HepG2 (cell line): ENCODE measurements around the gene PLCD4. TPM values are rescaled to one million over a fixed set of nuclear protein-coding genes. Genes with fewer than 3 reads are reported as not detected.

Source experiments
- ATAC-seq: fragments of 200-7000 bp; cut with Tn5 transposase; 3 replicates; pipeline ENCODE4 v1.9.1; 2020; ENCODE audit warnings: mild to moderate bottlenecking, moderate library complexity
- BruUV-seq: library from RNA; stranded (reverse); fragments of 400-500 nt; replicated peaks from 2 replicates; lab custom pipeline; 2021; lab: Mats Ljungman, UMichigan
- CTCF ChIA-PET: fragments of 300-600 bp; formaldehyde crosslinking; extraction: SDS; loops from one replicate; lab custom pipeline; 2021; ENCODE audit warnings: low total read pairs, inconsistent platforms, low intra/inter-chr PET ratio; lab: Yijun Ruan, JAX
- POLR2A ChIA-PET: fragments of 350-600 bp; sonication (Branson Sonifier 250); formaldehyde crosslinking; loops from one replicate; lab custom pipeline; 2020; ENCODE audit warnings: antibody characterized with exemption, inconsistent platforms; lab: Yijun Ruan, JAX
- DNase-seq: peaks from one replicate; pipeline ENCODE4 v3.0.0-alpha.2; 2015; ENCODE audit warnings: low spot score
- FAIRE-seq: peaks from 3 replicates; lab custom pipeline; 2011; peaks lifted over from hg19 to GRCh38; lab: Jason Lieb, UNC
- H2AFZ ChIP-seq: one replicate; pipeline ENCODE4 v1.6.1; 2011; ENCODE audit warnings: low read length, inconsistent platforms
- H3K27ac ChIP-seq: fragments of 300-600 bp; 3 replicates; pipeline ENCODE4 v1.8.0; 2011; ENCODE audit warnings: mixed run types, mild to moderate bottlenecking, mixed read lengths, low read length, inconsistent platforms; ENCODE audit not compliant: insufficient read depth; ENCODE audit errors: extremely low read length
- H3K27me3 ChIP-seq, 2 experiments: fragments of 200-600 bp in 1 of 2; 2 replicates in 1 of 2; 3 replicates in 1 of 2; pipeline versions ENCODE4 v1.6.0 to v1.8.0; 2011; ENCODE audit warnings: low read length in 2 of 2, mild to moderate bottlenecking in 2 of 2, moderate library complexity in 2 of 2, inconsistent platforms in 1 of 2; ENCODE audit not compliant: insufficient read depth in 2 of 2, control insufficient read depth in 1 of 2
- H3K36me3 ChIP-seq, 2 experiments: fragments of 200-600 bp in 1 of 2; replicated peaks in 1 of 2; 2 replicates in 1 of 2; 3 replicates in 1 of 2; pipeline versions ENCODE4 v1.5.1 to v1.8.0; 2011; ENCODE audit warnings: low read length in 2 of 2, inconsistent platforms in 1 of 2; ENCODE audit not compliant: insufficient read depth in 2 of 2, control insufficient read depth in 1 of 2
- H3K4me1 ChIP-seq: 2 replicates; pipeline ENCODE4 v1.5.1; 2012; ENCODE audit warnings: low read length, inconsistent platforms; ENCODE audit not compliant: insufficient read depth
- H3K4me2 ChIP-seq: 2 replicates; pipeline ENCODE4 v1.6.0; 2011; ENCODE audit warnings: low read depth, low read length, inconsistent platforms
- H3K4me3 ChIP-seq, 3 experiments: fragments of 200-600 bp in 1 of 3; sonication (generic), shearing (Covaris generic) in 1 of 3; replicated peaks in 1 of 3; 2 replicates each; pipeline ENCODE4 v1.5.1; 2011 to 2016; ENCODE audit warnings: low read length in 3 of 3, inconsistent platforms in 2 of 3, low read depth in 2 of 3, mild to moderate bottlenecking in 2 of 3, control low read depth in 1 of 3, mixed read lengths in 1 of 3; ENCODE audit not compliant: insufficient read depth in 1 of 3
- H3K79me2 ChIP-seq: one replicate; pipeline ENCODE4 v1.6.1; 2011; ENCODE audit warnings: low read length, inconsistent platforms; ENCODE audit not compliant: insufficient read depth
- H3K9ac ChIP-seq: 2 replicates; pipeline ENCODE4 v1.6.0; 2011; ENCODE audit warnings: mild to moderate bottlenecking, low read depth, low read length, inconsistent platforms; ENCODE audit not compliant: insufficient read depth
- H3K9me3 ChIP-seq: 2 replicates; pipeline ENCODE4 v1.5.1; 2012; ENCODE audit warnings: mild to moderate bottlenecking, low read length
- H4K20me1 ChIP-seq: 2 replicates; pipeline ENCODE4 v1.6.0; 2011; ENCODE audit warnings: inconsistent platforms, mild to moderate bottlenecking, low read length, moderate library complexity; ENCODE audit not compliant: insufficient read depth
- FOXO1 ChIP-seq: sonication (generic); formaldehyde crosslinking; IDR thresholded peaks from 2 replicates; pipeline ENCODE4 v1.4.0; 2020; ENCODE audit warnings: missing genetic modification reagents
- MED13 ChIP-seq: sonication (generic); formaldehyde crosslinking; IDR thresholded peaks from 2 replicates; pipeline ENCODE4 v1.5.0; 2020; ENCODE audit warnings: missing genetic modification reagents
- ONECUT2 ChIP-seq: sonication (generic); formaldehyde crosslinking; IDR thresholded peaks from 2 replicates; pipeline ENCODE4 v1.4.0; 2020; ENCODE audit warnings: missing genetic modification reagents
- PHF8 ChIP-seq: sonication (generic); formaldehyde crosslinking; IDR thresholded peaks from 2 replicates; pipeline ENCODE4 v1.5.0; 2020; ENCODE audit warnings: missing genetic modification reagents
- RFX3 ChIP-seq: IDR thresholded peaks from 2 replicates; pipeline ENCODE4 v1.6.1; 2016; ENCODE audit warnings: missing biosample characterization, missing genetic modification reagents
- ZBTB7A ChIP-seq: sonication (generic); formaldehyde crosslinking; IDR thresholded peaks from 2 replicates; pipeline ENCODE4 v1.8.0; 2022; ENCODE audit warnings: mild to moderate bottlenecking, missing genetic modification reagents
- ZNF101 ChIP-seq: sonication (generic); formaldehyde crosslinking; IDR thresholded peaks from 2 replicates; pipeline ENCODE4 v1.4.0; 2020; ENCODE audit warnings: mild to moderate bottlenecking, low read depth, missing genetic modification reagents, borderline replicate concordance
- ZNF136 ChIP-seq: sonication (generic); formaldehyde crosslinking; IDR thresholded peaks from 2 replicates; pipeline ENCODE4 v1.8.1; 2022; ENCODE audit warnings: low read depth, mild to moderate bottlenecking, moderate library complexity, missing genetic modification reagents
- ZNF234 ChIP-seq: sonication (generic); formaldehyde crosslinking; conservative IDR thresholded peaks from 2 replicates; pipeline ENCODE4 v1.5.1; 2020; ENCODE audit warnings: mild to moderate bottlenecking, missing genetic modification reagents
- ZNF775 ChIP-seq: sonication (generic); formaldehyde crosslinking; IDR thresholded peaks from 2 replicates; pipeline ENCODE4 v1.4.0; 2020; ENCODE audit warnings: missing genetic modification reagents, mild to moderate bottlenecking, moderate library complexity, borderline replicate concordance
- WGBS: methylation state at CpG from one replicate; pipeline ENCODE4 v1.1.6; 2017; ENCODE audit warnings: low lambda C conversion rate; 5-methylcytosine and 5-hydroxymethylcytosine counted together
- in situ Hi-C: cut with HindIII; loops from 2 replicates; pipeline ENCODE4 v1.10.0; 2017; ENCODE audit warnings: low pct_unique_long_range_greater_than_20kb; ENCODE audit not compliant: extremely low pct_ligation_motif_present
- intact Hi-C: fragments of 100-400 bp; cut with micrococcal nuclease; formaldehyde crosslinking; loops from one replicate; pipeline ENCODE4 v1.10.0; 2022; ENCODE audit not compliant: unreplicated experiment
- polyA plus RNA-seq, 8 experiments: library from polyadenylated mRNA; depleted of rRNA in 3 of 8; stranded (reverse) in 7 of 8; unstranded in 1 of 8; fragments of >200 nt; fragmentation: Illumina TruSeq in 4 of 8; extraction: Trizol in 4 of 8; gene quantifications; 2 replicates each; pipeline versions ENCODE4 v1.2.1 to v1.2.3, GENCODE V29; 2011 to 2016; ENCODE audit warnings: low read depth in 4 of 8, missing spikeins in 1 of 8, mixed read lengths in 1 of 8; ENCODE audit not compliant: insufficient read depth in 1 of 8
- total RNA-seq, 5 experiments: library from RNA; depleted of rRNA; stranded (reverse); fragments of >200 nt; fragmentation: Illumina TruSeq; extraction: Trizol; gene quantifications; 2 replicates each; pipeline ENCODE4 v1.2.3, GENCODE V29; 2016; ENCODE audit warnings: low read depth in 1 of 5
- TF ChIP-seq, protein P1 (sequence below): sonication (generic); formaldehyde crosslinking; IDR thresholded peaks from 2 replicates; pipeline ENCODE4 v1.8.0; 2022; ENCODE audit warnings: missing genetic modification reagents, mild to moderate bottlenecking, borderline replicate concordance
- TF ChIP-seq, protein P2 (sequence below): sonication (generic); formaldehyde crosslinking; IDR thresholded peaks from 2 replicates; pipeline ENCODE4 v1.5.0; 2020; ENCODE audit warnings: missing genetic modification reagents
- TF ChIP-seq, protein P3 (sequence below): IDR thresholded peaks from 2 replicates; pipeline ENCODE4 v1.6.1; 2016
- TF ChIP-seq, protein P4 (sequence below): sonication (generic); formaldehyde crosslinking; IDR thresholded peaks from 2 replicates; pipeline ENCODE4 v1.9.0; 2021; ENCODE audit warnings: missing genetic modification reagents, borderline replicate concordance

The PLCD4 gene
- total and polyA plus RNA-seq, 2 of the 13 experiments (the other 11 are each of a cell fraction or from before 2014, with no cell fraction given): 0.26 TPM; not detected in 1

DNA sequence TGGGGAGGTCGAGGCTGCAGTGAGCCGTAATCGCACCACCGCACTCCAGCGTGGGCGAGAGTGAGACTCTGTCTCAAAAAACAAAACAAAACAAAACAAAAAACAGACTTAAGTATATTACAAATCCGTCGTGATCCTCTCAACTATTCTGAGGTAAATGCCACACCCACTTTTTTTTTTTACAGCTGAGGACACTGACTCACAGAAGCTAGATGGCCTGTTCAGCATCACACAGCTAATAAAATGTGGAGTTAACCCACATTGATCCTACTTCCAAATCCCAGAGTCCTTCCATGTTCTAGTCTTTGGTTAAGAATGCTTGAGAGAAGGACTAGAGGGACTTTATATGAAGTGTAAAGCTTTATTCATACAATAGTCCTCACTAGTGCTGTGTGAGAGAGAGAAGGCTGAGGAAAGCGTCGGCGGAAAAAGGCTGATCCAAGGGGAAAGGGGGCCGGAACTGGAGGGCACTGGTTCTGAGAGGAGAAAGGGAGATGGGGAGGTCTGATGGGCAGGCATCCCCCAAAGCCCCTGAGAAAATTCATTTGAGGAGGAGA is 63.5 kb downstream of the PLCD4 start (continued):
- no peak for TF ChIP-seq ZNF136 (CRISPR knock-in tag)
- TF ChIP-seq, protein P1, sequence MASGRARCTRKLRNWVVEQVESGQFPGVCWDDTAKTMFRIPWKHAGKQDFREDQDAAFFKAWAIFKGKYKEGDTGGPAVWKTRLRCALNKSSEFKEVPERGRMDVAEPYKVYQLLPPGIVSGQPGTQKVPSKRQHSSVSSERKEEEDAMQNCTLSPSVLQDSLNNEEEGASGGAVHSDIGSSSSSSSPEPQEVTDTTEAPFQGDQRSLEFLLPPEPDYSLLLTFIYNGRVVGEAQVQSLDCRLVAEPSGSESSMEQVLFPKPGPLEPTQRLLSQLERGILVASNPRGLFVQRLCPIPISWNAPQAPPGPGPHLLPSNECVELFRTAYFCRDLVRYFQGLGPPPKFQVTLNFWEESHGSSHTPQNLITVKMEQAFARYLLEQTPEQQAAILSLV (CRISPR knock-in tag): 0 out of 2 replicates have a peak, but pooled peaks have one; percentile 64
- no peak for TF ChIP-seq FOXO1 (CRISPR knock-in tag)
- TF ChIP-seq, protein P2, sequence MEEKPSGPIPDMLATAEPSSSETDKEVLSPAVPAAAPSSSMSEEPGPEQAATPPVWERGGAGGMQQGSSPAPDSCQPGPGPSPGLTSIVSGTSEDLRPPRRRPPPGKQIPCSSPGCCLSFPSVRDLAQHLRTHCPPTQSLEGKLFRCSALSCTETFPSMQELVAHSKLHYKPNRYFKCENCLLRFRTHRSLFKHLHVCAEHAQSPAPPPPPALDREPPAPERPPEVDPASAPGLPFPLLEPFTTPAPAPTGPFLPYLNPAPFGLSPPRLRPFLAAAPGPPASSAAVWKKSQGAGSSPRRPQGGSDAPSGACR (CRISPR knock-in tag): no peak

DNA sequence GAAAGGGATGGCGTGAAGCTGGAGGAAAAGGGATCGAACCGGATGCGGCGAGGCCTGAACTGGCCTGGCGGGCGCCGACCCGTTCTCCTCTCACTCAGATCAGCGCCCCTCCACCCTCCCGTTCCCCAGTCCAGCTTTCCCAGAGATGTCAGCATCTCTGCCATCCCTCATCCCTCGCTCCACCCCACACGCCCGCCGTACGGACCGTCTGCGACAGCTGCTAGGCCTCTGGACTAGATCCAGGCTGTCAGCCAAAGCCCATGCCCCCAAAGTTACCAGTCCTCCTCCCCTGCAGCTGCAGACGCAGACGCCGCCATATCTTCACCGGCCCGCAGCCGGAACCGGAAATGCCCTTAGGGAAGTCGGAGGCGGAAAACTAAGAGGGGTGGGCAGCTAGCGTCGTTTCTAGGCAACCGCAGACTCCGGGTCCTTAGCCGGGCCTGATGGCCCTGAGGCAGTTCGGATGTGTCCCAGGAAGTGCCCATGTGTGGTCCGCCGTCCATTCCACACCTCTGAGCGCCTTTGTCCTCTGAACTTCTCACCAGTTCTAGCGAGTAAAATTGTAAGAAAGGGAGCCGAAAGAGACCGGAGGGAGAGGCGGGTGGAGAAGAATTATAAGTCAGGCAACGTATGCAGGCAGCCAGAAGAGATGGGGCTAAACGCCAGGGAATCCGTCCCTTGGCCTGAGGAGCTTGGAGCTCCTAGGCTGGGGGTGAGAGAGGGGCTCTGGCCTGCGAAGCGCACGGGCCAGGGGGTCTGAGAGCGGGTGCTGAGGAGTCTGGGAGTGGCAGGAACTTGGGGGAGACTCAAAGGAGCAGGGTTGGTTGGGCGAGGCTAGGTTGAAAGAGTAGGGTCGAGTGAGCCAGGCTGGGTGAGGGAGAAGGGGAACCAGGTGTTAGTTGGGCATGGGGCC is 64.2 kb downstream of the PLCD4 start, which contains the start of the genes RNF25 and STK36:
Gene RNF25 (minus strand): TSS at position 349 of the 913 bp plus-strand sequence. CDS start 32 bp downstream, at position 317.
Gene STK36 (plus strand): TSS at position 433 of the 913 bp plus-strand sequence. CDS start 744 bp downstream, outside the sequence.
- H3K27ac ChIP-seq: peak within 1 kb of the TSS; percentile 63
- DNase-seq: peak; percentile 91
- intact Hi-C loops: loop anchor here (1.0 kb wide), 1 partner anchor 15 kb away; no protein-coding TSS in a partner anchor
- in situ Hi-C loops: no loop called here
- H4K20me1 ChIP-seq: no peaks in the 10 kb centered on the region
- H2AFZ ChIP-seq: peak within 1 kb of the TSS; percentile 67
- no peaks in the 10 kb centered on the region; a peak in 1 of 5 replicates for H3K27me3 ChIP-seq
- peaks cover 18% of the 10 kb centered on the region for H3K4me1 ChIP-seq
- no peaks in the 10 kb centered on the region for H3K9me3 ChIP-seq
- H3K36me3 ChIP-seq: peaks cover 9 to 24% of the 10 kb centered on the region in 2 experiments
- H3K79me2 ChIP-seq: peaks cover 15% of the 10 kb centered on the region
- peak within 1 kb of the TSS; percentile 92 for H3K4me2 ChIP-seq
- BruUV-seq: TSS peak; percentile 87
- ChIA-PET CTCF (no interaction called here), POLR2A (interaction anchor here (0.6 to 7.3 kb wide), 13 partner anchors 8 to 379 kb away, joined by 3 to 130 read pairs (median 4); partner anchors contain the start of genes BCS1L, CYP27A1, TTLL4 and ZNF142)
- peak within 1 kb of the TSS; percentile 80 to 99 (median 98) for H3K4me3 ChIP-seq
- peak within 1 kb of the TSS; percentile 78 for H3K9ac ChIP-seq
- 2% methylated on average over 48 of the region's 49 CpGs for WGBS
- peak; percentile 98 for ATAC-seq
- peak; percentile 81 for FAIRE-seq
- TF ChIP-seq RFX3 (CRISPR knock-in tag) (peak; percentile 91), MED13 (CRISPR knock-in tag) (0 out of 2 replicates have a peak, but pooled peaks have one; percentile 56), ZNF101 (CRISPR knock-in tag) (no peak), ZNF234 (CRISPR knock-in tag) (no peak), ONECUT2 (no peak; the same call in 1 of the 2 replicates), PHF8 (CRISPR knock-in tag) (peak; percentile 98), ZBTB7A (CRISPR knock-in tag) (no peak; the same call in 1 of the 2 replicates), ZNF775 (CRISPR knock-in tag) (no peak)
- TF ChIP-seq, protein P3, sequence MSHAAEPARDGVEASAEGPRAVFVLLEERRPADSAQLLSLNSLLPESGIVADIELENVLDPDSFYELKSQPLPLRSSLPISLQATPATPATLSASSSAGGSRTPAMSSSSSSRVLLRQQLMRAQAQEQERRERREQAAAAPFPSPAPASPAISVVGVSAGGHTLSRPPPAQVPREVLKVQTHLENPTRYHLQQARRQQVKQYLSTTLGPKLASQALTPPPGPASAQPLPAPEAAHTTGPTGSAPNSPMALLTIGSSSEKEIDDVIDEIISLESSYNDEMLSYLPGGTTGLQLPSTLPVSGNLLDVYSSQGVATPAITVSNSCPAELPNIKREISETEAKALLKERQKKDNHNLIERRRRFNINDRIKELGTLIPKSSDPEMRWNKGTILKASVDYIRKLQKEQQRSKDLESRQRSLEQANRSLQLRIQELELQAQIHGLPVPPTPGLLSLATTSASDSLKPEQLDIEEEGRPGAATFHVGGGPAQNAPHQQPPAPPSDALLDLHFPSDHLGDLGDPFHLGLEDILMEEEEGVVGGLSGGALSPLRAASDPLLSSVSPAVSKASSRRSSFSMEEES (CRISPR knock-in tag): no peak
- TF ChIP-seq, protein P4, sequence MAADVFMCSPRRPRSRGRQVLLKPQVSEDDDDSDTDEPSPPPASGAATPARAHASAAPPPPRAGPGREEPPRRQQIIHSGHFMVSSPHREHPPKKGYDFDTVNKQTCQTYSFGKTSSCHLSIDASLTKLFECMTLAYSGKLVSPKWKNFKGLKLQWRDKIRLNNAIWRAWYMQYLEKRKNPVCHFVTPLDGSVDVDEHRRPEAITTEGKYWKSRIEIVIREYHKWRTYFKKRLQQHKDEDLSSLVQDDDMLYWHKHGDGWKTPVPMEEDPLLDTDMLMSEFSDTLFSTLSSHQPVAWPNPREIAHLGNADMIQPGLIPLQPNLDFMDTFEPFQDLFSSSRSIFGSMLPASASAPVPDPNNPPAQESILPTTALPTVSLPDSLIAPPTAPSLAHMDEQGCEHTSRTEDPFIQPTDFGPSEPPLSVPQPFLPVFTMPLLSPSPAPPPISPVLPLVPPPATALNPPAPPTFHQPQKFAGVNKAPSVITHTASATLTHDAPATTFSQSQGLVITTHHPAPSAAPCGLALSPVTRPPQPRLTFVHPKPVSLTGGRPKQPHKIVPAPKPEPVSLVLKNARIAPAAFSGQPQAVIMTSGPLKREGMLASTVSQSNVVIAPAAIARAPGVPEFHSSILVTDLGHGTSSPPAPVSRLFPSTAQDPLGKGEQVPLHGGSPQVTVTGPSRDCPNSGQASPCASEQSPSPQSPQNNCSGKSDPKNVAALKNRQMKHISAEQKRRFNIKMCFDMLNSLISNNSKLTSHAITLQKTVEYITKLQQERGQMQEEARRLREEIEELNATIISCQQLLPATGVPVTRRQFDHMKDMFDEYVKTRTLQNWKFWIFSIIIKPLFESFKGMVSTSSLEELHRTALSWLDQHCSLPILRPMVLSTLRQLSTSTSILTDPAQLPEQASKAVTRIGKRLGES (CRISPR knock-in tag): no peak
